ENCODE measurements around the gene ZNF614.
"Not testable (repeated sequence)": the region's sequence is repeated elsewhere in the genome, so short reads cannot be mapped to it uniquely, and the experiment has no call there.

ZNF614 gene
- total RNA-seq: 5.9 to 19.2 (median 9.8) reads per million in 18 experiments

DNA sequence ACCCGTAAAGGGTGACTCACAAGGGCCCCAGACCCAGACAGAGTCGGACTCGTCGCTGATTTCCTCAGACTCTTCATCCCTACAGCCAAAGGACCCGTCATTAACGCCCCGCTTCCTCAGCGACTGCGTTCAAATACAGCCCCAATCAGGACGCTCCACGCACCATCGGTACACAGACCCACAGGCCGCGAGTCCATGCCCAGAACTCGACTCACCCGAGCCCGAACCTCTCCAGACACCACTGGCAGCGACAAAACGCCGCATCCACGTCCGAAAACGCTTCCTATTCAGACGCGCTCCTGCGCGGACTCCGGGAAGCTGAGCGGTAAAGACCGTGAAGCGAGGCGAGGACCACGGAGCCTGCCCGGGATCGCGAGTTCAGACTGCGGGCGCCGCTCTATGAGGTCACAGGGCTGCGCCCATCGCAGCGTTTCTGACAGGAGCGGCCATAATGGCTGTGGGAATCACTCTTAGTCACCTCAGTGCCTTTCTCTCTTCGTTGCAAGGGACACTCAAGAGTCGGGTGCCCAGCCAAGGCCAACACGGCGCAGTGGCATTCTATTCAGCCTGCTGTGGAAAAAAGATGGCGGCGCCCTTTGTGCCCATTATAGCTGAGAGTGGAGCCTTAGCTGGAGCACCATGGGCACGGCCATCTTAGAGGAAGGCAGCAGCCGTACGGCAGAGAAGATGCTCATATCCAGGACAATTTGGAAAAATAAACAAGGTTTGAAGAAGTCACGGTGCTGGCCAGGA lies at the start of gene ZNF614:
ZNF614 (minus strand) TSS at position 353 of the 753 bp plus-strand sequence. CDS start 2,634 bp downstream, outside the sequence.
- peak; percentile 88 to 89 for DNase-seq

DNA sequence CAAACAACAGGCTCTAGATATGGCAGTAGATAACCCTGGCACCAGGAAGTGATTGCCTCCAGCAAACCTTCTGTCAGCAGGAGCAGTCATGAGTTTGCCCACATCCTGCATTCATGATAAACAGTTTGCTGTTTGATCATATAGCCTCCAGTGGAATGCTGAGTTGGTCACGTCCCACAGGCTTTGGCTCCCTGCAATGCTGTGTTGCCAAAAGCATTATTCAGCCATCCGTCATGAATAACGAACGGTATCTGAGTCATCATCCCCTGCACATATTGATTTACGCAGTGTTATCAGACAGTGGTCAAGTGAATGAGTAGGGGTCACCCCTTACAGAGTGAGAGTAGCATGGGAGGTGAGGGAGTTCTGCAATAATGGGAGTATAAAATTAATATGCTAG lies 42.3 kb upstream of the ZNF614 start:
- DNase-seq: no peak

DNA sequence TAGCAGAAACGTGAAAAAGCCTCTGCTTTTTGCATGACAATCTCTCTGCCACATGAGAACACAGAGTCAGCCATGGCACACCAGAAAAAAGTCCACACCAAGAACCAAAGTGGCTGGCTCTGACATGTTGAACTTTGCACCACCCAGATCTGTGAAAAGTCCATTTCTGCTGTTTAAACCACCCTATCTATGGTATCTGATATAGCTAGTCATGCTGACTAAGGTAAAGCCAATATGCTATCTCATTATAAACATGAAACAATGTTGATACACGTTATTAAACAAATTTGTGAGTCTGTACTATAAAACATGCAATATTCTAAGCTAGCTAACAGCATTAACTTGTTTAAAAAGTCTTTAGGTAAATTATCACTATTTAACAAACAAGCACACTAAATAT lies 41.5 kb upstream of the ZNF614 start:
- DNase-seq: no peak

DNA sequence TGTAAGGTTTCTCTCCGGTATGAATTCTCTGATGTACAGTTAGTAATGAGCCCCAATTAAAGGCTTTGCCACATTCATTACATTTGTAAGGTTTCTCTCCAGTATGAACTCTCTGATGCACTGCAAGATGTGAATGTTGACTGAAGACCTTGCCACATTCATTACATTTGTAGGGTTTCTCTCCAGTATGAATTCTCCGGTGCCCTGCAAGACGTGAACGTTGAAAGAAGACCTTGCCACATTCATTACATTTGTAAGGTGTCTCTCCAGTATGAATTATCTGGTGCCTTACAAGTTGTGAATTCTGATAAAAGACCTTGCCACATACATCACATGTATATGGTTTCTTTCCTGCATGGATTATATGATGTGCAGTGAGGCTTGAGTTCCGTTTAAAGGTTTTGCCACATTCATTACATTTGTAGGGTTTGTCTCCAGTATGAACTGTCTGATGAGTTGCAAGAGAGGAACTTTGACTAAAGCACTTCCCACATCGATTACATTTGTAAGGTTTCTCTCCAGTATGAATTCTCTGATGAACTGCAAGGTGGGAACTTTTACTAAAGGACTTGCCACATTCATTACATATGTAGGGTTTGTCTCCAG lies 38.2 kb upstream of the ZNF614 start:
- no peak for DNase-seq

DNA sequence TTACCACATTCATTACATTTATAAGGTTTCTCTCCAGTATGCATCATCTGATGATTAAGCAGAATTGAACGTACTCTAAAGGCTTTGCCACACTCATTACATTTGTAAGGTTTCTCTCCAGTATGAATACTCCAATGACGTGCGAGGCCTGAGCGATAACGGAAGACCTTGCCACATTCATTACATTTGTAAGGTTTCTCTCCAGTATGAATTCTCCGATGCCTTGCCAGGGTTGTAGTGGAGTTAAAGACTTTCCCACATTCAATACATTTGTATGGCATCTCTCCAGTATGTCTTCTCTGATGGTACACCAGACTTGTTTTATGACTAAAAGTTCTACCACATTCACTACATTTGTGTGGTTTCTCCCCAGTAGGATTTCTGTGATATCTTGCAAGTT lies 37.2 kb upstream of the ZNF614 start:
- no peak for DNase-seq

DNA sequence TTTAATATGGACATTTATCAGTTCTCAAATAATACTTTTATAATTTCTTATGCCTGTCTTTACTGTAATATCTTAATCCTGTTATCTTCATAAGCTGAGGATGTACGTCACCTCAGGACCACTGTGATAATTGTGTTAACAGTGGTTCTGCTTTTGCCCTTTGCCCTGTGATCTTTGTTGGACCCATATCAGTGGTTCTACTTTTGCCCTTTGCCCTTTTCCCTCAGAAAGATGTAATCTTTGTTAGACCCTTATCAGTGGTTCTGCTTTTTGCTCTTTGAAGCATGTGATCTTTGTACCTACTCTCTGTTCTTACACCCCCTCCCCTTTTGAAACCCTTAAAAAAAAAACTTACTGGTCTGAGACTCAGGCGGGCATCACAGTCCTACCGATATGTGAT lies 28.3 kb upstream of the ZNF614 start:
- not testable (repeated sequence) for DNase-seq

DNA sequence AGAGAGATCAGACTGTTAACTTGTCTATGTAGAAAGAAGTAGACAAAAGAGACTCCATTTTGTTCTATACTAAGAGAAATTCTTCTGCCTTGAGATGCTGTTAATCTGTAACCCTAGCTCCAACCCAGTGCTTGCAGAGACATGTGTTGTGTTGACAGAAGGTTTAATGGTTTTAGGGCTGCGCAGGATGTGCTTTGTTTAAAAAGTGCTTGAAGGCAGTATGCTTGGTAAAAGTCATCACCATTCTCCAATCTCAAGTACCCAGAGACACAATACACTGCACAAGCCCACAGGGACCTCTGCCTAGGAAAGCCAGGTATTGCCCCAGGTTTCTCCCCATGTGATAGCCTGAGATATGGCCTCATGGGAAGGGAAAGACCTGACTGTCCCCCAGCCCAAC lies 23.6 kb upstream of the ZNF614 start:
- DNase-seq: not testable (repeated sequence)

DNA sequence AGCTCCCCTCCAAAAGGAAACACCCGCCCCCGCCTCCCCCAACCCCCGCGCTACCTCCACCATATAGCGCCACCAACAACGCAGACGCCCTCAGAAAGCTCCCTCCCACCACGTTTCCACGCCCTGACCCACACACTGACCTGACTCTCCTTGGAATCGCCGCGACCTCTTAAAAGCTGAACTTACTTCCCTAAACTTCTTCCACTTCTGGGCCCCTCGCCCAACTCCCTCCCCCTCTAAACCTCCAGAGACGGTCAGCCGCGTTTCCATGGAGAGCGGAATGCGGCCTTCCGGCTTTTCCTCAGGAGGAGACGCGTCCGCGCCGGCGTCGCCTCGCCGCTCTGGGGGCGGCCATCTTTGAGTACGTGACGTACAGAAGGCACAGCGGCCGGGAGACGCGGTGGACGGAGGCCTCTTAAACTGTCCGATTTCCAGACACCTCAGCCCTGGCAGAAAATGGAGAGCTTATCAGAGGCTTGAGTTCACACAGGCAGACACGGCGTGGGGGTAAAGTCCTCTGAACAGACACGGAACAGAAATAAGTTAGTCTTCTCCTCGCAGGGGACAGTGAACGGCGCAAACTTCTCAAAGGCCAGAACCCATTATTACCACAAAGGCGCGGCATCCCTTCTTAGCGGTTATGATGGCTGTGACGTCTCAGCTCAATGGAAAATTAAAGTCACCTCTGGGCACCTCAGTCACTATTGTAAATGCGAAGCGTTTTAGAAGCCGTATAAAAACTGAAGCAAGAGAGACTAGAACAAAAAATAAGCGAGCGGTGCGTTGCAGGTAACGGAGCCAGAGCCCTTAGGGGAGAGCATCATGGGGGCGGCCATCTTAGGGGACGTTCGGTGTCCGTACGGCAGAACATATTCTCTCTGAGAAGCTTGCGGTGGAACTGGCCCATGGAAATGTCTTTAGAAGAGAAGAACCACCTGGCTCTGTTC lies 20.6 kb upstream of the ZNF614 start, which contains the start of gene ZNF432:
ZNF432 (minus strand) TSS at position 284 of the 947 bp plus-strand sequence. CDS start 1,970 bp downstream, outside the sequence.
- peak; percentile 96 to 97 for DNase-seq

DNA sequence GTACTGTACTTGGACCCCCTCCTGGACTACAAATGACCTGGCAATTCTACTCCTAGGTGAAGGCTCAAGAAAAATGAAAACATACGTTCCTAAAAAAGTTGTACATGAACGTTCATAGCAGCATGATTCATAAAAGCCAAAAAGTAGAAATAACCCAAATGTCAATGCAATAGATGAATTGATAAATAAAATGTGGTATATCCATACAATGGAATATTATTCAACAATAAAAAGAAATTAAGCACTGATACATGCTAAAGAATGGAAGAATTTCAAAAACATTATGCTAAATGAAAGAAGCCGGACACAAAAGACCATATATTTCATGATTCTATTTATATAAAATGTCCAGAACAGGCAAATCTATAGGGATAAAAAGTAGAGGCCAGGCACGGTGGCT lies 11.0 kb upstream of the ZNF614 start:
- DNase-seq: no peak

DNA sequence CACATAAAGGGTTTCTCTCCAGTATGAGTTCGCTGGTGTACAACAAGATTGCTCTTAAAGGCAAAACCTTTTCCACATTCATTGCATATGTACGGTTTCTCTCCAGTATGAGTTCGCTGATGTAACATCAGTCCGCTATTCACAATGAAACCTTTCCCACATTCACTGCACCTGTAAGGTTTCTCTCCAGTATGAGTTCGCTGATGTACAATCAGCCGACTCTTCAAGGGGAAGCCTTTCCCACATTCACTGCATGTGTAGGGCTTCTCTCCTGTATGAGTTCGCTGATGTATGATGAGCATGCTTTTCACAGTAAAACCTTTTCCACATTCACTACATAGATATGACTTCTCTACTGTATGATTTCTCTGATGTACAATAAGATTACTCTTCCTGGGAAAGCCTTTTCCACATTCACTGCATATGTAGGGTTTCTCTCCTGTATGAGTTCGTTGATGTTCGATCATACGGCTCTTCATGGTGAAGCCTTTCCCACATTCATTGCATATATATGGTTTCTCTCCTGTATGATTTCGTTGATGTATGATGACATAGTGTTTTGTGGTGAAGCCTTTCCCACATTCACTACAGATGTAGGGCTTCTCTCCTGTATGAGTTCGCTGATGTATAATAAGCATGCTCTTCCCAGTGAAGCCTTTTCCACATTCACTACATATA lies 6.0 kb upstream of the ZNF614 start:
- no peak for DNase-seq

DNA sequence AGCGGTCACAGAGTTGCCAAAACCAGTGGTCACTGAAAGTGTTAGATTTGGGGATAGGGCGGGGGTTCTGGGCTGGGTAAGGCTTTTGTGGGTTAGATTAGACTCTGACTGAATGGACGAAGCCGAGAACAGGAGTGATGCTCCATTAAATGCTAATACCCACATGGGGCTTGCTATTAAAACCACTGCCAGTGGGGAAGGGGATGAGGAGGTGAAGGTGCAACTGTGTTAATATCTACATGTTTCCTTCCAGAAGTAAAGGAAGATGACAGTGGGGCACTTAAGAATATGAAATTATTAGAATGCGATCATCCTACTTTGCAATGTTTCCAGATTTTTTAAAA lies 573 bp upstream of the ZNF614 start:
- no peak for DNase-seq

DNA sequence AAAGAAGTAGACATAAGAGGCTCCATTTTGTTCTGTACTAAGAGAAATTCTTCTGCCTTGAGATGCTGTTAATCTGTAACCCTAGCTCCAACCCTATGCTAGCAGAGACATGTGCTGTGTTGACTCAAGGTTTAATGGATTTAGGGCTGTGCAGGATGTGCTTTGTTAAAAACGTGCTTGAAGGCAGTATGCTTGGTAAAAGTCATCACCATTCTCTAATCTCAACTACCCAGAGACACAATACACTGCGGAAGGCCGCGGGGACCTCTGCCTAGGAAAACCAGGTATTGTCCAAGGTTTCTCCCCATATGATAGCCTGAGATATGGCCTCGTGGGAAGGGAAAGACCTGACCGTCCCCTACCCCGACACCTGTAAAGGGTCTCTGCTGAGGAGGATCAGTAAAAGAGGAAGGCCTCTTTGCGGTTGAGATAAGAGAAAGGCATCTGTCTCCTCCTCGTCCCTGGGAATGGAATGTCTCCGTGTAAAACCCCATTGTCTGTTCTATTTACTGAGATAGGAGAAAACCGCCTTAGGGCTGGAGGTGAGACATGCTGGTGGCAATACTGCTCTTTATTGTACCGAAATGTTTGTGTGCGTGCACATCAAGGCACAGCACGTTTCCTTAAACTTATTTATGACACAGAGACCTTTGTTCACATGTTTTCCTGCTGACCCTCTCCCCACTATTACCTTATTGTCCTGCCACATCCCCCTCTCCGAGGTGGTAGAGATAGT lies 1.8 kb downstream of the ZNF614 start:
- not testable (repeated sequence) for DNase-seq

DNA sequence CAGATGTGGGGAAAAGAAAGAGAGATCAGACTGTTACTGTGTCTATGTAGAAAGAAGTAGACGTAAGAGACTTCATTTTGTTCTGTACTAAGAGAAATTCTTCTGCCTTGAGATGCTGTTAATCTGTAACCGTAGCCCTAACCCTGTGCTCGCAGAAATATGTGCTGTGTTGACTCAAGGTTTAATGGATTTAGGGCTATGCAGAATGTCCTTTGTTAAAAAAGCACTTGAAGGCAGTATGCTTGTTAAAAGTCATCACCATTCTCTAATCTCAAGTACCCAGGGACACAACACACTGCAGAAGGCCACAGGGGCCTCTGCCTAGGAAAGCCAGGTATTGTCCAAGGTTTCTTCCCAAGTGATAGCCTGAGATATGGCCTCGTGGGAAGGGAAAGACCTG lies 3.7 kb downstream of the ZNF614 start:
- not testable (repeated sequence) for DNase-seq

DNA sequence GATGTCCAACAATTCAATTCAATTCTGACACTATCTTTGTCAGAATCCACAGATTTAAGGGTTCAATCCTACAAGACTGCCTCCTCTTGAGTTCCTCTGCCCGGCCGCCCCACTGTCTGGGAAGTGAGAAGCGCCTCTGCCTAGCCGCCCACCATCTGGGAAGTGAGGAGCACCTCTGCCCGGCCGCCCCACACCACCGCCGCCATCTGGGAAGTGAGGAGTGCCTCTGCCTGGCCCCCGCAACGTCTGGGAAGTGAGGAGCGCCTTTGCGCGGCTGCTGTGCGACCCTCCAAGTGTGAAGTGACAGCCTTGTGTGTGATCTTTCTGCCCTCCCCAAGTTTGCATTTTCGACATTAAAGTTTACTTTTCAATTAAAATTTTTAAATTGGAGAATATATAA lies 6.0 kb downstream of the ZNF614 start:
- no peak for DNase-seq

DNA sequence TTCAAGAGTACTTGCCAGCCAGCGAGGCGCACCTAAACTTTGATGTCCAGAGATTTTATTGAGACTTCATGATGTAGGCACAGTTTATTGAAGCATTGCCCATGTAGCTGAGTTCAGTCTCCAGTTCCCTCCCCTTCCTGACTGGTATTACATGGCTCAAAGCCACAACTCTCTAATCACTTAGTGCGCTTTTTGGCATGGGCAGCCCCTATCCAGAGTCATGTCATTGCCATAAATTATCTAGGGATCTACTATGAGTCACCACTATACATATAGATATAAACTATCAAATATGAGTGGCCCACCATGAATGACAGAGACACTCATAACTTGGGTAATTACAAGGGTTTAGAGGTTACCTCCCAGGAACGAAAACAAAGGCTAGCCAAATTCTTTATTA lies 7.7 kb downstream of the ZNF614 start:
- DNase-seq: no peak

DNA sequence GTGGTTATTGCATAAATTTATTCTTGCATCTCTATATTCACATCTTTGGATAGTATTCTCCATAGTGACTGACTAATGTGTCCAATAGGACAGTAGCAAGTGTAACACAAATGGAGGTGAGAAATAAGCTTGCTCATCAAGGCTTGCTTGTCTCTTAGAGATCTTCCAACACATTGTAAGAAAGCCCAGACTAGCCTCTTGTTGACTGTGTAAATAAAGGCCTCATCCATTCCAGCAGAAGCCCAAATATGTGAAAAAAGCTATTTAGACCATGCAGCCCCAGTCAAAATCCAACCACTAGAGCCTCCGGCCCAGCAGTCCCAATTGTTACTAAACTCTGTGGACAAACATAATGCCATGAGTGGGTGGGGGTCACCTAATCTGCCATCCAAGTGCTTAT lies 17.5 kb downstream of the ZNF614 start:
- DNase-seq: no peak

DNA sequence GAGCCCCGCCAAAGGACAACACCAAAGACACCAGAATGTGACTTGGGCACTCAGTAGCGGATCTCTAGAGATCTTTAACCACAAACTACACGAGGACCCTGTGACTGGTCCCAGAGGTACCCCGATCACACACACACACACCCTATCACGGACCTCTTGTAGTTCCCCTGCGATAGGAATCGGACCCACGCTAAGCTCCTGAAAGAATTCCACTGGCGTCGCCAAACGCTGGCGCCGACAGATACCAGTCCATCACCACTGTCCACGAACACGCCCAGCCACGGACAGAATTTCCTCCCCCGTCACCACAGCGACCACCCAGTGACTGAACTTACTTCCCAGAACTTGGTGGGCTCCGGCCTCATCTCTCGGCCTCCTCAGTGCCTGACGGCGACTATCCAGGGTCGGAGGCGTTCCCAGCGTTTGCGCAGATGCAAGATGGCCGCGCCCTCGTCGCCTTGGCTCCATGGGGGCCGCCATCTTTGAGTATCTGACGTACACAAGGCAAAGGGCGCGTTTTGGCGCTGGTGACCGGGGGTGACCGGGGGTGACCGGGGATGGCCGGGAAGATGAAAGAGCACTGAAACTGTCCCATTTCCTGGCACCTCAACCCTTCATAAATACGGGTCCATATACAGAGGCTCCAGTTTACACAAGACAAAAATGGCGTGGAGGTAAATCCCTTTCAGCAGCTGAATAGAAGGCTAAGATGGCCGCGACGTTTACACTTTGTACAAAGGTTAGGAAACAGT lies 20.2 kb downstream of the ZNF614 start, which contains the start of gene ZNF615:
ZNF615 (minus strand) TSS at position 406 of the 752 bp plus-strand sequence. CDS start 4,500 bp downstream, outside the sequence.
- DNase-seq: peak; percentile 86 to 88

DNA sequence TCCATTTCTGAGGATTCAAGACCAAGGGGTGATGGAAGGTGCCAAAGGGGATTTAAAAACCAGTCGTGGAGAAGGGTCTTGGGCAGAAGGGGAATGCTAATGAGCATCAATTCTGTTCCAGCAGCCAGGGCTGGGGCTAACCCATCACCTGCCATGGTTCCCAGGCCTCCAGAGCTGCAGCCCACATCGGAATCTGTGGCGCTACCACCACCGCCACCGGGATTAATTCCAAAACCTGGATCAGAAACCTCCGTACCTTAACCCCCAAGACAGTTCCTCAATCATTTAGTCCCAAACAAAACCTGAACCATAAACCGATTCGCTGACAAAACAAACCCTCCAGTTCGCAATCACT lies 20.8 kb downstream of the ZNF614 start:
- no peak for DNase-seq

DNA sequence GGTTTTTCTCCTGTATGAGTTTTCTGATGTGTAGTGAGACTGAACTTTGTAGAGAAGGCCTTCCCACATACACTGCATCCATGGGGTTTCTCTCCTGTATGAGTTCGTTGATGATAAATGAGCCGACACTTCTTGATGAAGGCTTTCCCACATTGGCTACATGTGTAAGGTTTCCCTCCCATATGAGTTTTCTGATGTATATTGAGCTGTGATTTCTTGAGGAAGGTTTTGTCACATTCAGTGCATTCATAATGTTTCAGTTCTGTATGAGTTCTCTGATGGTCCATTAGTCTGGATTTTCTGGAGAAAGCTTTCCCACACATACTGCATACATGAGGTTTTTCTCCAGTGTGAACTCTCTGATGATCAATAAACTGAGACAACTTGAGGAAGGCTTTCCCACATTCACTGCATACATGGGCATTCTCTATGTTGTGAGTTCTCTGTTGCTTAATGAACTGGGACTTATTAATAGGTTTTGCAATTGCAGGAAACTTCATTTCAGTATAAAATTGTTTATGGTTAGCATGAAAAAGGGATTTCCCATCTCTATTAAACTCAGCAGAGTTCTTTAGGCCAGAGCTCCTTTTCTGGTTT lies 34.0 kb downstream of the ZNF614 start:
- no peak for DNase-seq

DNA sequence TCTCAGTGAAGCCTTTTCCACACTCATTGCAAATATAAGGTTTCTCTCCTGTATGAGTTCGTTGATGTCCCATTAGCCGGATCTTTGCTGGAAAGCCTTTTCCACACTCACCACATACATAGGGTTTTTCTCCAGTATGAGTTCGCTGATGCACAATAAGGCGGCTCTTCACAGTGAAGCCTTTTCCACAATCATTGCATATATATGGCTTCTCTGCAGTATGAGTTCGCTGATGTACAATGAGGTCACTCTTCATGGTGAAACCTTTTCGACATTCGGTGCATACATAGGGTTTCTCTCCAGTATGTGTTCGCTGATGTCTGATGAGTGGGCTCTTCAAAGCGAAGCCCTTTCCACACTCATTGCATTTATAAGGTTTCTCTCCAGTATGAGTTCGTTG lies 34.8 kb downstream of the ZNF614 start:
- no peak for DNase-seq
